ENCODE data around the gene DHRS3.

DNA sequence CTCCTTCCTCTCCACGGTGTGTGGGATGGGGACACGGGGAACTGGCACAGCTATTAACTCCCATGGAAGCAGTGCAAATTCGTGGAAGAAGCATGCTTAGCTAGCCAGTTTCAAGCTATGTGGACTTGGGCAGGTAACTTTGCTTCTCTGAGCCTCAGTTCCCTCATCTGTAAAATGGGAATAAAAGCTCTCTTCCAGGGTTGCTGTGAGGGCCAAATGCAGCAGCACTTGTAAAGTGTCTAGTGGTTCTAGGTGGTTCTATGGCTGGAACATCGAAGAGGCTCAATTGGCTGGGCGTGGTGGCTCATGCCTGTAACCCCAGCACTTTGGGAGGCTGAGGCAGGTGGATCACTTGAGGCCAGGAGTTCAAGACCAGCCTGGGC, 43.3 kb downstream of the DHRS3 start:
- no peak for TF ChIP-seq FOXK1 (CRISPR knock-in tag; IDR thresholded peaks at IDR 0.05; ENCODE audit: borderline replicate concordance, low read depth)
- no peak for TF ChIP-seq RAD21 (CRISPR knock-in tag; IDR thresholded peaks at IDR 0.05)
